Liver (tissue), 3 donors: Measurements from ENCODE around the gene SBK3.

Source experiments
- EGR1 ChIP-seq, 2 donors: IDR thresholded peaks; 2 replicates each; pipeline ENCODE4 v1.6.1; 2016 to 2018; ENCODE audit warnings: antibody characterized with exemption in 2 of 2, low read depth in 2 of 2
- MAX ChIP-seq: IDR thresholded peaks from 2 replicates; pipeline ENCODE4 v1.6.1; 2016; ENCODE audit warnings: antibody characterized with exemption
- NR2F2 ChIP-seq: IDR thresholded peaks from 2 replicates; pipeline ENCODE4 v1.6.1; 2016; ENCODE audit warnings: antibody characterized with exemption
- SP1 ChIP-seq: IDR thresholded peaks from 2 replicates; pipeline ENCODE4 v1.6.1; 2018; ENCODE audit warnings: antibody characterized with exemption, mild to moderate bottlenecking
- TAF1 ChIP-seq: conservative IDR thresholded peaks from 2 replicates; pipeline ENCODE4 v1.6.1; 2016; ENCODE audit warnings: antibody characterized with exemption, mild to moderate bottlenecking
- TF ChIP-seq, protein P1 (sequence below): fragments of 150-350 bp; IDR thresholded peaks from 2 replicates; pipeline ENCODE4 v1.5.1; 2017; ENCODE audit warnings: improper control_type of control experiment, low read depth, low read length; ENCODE audit not compliant: missing input control
- TF ChIP-seq, protein P2 (sequence below): IDR thresholded peaks from 2 replicates; pipeline ENCODE4 v1.6.1; 2016; ENCODE audit warnings: antibody characterized with exemption, mild to moderate bottlenecking
- TF ChIP-seq, protein P3 (sequence below): IDR thresholded peaks from 2 replicates; pipeline ENCODE4 v1.6.1; 2016; ENCODE audit warnings: antibody characterized with exemption
- donor health status: healthy.
- donor health status: healthy.

- TF ChIP-seq, protein P1, sequence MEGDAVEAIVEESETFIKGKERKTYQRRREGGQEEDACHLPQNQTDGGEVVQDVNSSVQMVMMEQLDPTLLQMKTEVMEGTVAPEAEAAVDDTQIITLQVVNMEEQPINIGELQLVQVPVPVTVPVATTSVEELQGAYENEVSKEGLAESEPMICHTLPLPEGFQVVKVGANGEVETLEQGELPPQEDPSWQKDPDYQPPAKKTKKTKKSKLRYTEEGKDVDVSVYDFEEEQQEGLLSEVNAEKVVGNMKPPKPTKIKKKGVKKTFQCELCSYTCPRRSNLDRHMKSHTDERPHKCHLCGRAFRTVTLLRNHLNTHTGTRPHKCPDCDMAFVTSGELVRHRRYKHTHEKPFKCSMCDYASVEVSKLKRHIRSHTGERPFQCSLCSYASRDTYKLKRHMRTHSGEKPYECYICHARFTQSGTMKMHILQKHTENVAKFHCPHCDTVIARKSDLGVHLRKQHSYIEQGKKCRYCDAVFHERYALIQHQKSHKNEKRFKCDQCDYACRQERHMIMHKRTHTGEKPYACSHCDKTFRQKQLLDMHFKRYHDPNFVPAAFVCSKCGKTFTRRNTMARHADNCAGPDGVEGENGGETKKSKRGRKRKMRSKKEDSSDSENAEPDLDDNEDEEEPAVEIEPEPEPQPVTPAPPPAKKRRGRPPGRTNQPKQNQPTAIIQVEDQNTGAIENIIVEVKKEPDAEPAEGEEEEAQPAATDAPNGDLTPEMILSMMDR: no peak
- TF ChIP-seq SP1 (no peak), NR2F2 (no peak), TAF1 (no peak), MAX (no peak), EGR1 (IDR thresholded peaks at IDR 0.05; ENCODE audit: low read depth in 2 of 2) (no peak)
- TF ChIP-seq, protein P2, sequence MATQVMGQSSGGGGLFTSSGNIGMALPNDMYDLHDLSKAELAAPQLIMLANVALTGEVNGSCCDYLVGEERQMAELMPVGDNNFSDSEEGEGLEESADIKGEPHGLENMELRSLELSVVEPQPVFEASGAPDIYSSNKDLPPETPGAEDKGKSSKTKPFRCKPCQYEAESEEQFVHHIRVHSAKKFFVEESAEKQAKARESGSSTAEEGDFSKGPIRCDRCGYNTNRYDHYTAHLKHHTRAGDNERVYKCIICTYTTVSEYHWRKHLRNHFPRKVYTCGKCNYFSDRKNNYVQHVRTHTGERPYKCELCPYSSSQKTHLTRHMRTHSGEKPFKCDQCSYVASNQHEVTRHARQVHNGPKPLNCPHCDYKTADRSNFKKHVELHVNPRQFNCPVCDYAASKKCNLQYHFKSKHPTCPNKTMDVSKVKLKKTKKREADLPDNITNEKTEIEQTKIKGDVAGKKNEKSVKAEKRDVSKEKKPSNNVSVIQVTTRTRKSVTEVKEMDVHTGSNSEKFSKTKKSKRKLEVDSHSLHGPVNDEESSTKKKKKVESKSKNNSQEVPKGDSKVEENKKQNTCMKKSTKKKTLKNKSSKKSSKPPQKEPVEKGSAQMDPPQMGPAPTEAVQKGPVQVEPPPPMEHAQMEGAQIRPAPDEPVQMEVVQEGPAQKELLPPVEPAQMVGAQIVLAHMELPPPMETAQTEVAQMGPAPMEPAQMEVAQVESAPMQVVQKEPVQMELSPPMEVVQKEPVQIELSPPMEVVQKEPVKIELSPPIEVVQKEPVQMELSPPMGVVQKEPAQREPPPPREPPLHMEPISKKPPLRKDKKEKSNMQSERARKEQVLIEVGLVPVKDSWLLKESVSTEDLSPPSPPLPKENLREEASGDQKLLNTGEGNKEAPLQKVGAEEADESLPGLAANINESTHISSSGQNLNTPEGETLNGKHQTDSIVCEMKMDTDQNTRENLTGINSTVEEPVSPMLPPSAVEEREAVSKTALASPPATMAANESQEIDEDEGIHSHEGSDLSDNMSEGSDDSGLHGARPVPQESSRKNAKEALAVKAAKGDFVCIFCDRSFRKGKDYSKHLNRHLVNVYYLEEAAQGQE: no peak
- TF ChIP-seq, protein P3, sequence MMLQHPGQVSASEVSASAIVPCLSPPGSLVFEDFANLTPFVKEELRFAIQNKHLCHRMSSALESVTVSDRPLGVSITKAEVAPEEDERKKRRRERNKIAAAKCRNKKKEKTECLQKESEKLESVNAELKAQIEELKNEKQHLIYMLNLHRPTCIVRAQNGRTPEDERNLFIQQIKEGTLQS: no peak
Observed at GRCh38 chr19:55494172-55494761, 51.1 kb downstream of the SBK3 start.
